ENCODE data around the gene DCTN5. TPM values are rescaled to one million over a fixed set of nuclear protein-coding genes. Genes with fewer than 3 reads are reported as not detected.
"Not testable (repeated sequence)": the region's sequence is repeated elsewhere in the genome, so short reads cannot be mapped to it uniquely, and the experiment has no call there.

Gene DCTN5
- 37.4 TPM for total RNA-seq

DNA sequence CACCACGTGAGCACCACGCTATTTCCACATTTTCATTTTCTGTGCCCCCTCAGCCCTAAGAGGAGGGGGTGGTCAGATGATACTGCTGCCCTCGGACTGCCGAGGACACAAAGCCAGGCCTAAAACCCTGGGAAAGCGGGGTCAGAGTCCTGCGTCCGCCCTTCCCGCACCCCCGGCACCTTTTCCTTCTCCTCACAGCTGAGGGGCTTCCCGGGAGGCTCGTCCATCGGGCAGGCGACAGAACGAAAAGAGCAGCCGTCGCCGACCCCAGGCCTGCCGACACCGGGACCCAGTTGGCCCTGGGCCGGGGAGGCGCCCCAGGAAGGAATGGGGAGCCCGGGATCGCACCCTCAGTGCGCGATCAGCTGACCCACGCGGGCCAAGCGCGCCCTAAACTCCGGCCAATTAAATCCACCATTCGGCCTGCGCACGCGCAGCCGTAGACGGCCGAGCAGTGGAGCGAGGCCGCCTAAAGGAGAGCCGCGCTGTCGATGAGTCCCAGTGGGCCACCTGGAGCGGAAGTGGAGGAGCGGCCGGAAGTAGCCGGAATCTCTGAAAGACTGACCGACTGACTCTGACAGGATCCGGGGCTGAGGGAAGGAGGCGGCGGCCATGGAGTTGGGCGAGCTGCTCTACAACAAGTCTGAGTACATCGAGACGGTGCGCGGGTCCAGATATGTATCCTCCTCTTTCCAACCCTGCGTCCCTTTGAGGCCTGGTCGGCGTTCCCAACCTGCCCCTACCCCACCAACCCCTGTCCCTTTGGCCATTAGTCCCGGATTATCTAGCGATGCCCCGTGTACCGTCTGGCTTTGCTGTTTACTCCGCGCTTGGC, at the start of gene DCTN5, which contains the start of gene PALB2:
TSS of gene DCTN5 (plus strand) at position 536 of the 835 bp plus-strand sequence. CDS start at position 613, 77 bp downstream.
TSS of gene PALB2 (minus strand) at position 380 of the 835 bp plus-strand sequence. CDS start at position 227, 153 bp downstream.
- DNase-seq (ENCODE audit: low read depth in 2 of 3, low spot score in 2 of 3), result peak; percentile 49 to 92 (median 88)

DNA sequence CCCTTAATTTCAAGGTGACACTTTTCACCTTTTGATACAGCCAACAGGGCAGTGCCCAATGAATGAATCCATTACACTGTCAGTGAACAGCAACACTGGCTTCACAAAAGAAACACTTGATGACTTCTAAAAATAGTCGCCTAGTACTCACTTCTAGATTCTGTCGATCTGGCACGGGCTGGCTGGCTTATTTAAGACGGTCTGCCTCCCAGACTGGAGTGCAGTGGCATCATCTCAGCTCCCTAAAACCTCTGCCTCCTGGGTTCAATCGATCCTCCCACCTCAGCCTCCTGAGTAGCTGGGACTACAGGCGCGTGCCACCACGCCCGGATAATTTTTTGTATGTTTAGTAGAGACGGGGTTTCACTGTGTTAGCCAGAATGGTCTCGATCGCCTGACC, 47.1 kb upstream of the DCTN5 start:
- DNase-seq (ENCODE audit: low read depth in 2 of 3, low spot score in 2 of 3), result no peak

DNA sequence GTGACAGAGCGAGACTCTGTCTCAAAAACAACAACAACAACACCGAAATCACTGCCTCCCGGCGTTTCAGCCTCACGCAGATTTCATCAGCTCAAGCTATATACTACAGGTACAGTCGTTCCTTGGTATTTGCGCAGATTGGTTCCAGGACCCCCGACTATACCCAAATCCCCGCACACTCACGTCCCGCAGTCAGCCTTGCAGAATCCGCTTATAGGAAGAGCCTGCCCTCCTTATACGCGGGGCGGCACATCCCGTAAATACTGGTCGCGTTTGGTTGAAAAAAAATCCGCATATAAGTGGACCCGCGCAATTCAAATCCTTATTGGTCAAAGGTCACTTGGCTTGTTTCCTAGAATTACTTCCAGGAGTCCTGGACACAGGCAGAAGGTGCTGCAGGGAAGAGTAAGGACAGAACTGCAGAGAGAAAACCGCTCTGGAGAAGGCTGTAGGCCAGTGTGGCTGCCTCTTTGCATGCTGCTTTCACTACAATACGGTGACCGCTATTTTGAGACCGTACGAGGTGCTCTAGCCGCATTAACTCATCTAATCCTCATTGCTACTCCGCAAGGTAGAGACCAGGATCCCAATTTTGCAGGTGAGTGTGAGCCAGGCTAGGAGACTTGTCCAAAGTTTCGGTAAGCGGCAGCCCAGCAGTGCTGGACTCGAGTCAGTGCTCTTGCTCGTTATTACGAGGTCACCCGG, 45.9 kb upstream of the DCTN5 start:
- DNase-seq (ENCODE audit: low read depth in 2 of 3, low spot score in 2 of 3), result no peak

GRCh38 chr16:23595951-23596720, 45.1 kb upstream of the DCTN5 start, which contains the start of gene NDUFAB1:
Gene NDUFAB1, minus strand, starts transcription at chr16:23596316. Its CDS starts 26 bp downstream, at chr16:23596290.
- DNase-seq (ENCODE audit: low read depth in 2 of 3, low spot score in 2 of 3), result peak; percentile 70 to 93 (median 88)

DNA sequence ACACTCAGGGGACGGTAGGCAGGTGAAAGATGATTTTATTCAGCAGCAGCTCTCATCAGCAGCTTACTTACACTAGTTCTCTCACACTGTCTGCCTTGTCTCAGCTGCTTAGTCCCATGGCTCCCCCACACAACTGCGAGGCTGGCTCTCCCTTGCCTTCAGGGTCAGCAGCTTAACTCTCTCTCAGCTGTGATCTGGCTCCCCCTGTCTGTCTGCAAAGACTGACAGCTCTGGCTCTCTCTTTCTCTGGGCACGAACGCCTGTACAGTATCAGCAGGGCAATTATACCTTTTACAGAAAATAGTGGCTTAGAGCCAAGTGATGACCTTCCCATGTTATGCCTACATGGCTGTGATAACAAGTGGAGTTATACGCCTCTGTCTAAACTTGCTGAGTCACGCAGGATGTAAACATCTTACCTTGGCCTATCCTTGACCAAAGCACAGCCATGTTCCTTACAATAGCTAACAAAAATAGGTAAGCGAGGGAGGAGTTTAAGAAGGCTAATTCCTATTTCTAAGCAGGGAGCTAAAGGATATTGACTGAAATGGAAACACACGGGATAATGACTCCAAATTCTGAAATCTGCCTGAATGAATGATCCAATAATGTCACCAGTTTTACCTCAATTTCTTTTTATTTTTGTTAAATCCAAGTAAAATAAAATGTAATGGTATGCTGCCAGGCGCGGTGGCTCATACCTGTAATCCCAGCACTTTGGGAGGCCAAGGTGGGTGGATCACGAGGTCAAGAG, 44.1 kb upstream of the DCTN5 start:
- peak in 2 of 3 donors; percentile 23 to 33 for DNase-seq (ENCODE audit: low read depth in 2 of 3, low spot score in 2 of 3)

DNA sequence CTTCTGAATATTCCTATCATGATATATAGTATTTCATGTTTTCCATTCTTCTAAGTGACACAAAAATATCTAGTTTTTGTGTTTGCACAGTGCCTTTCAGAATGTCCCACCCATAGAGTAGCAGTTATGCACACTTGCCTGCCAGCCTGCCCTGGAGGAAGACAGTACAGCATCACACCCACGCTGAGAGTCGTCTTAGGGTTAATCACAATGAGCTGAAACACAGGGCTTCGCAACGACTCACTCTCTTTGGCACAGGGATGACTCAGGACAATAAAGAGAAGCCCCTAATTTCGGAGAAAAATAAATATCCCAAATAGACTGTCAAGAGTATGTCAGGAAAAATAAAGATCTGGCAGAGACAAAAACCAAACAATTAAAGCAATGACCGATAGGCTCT, 33.5 kb upstream of the DCTN5 start:
- DNase-seq (ENCODE audit: low read depth in 2 of 3, low spot score in 2 of 3), result no peak

GRCh38 chr16:23608194-23608593, 33.1 kb upstream of the DCTN5 start:
- DNase-seq (ENCODE audit: low read depth in 2 of 3, low spot score in 2 of 3), result no peak

DNA sequence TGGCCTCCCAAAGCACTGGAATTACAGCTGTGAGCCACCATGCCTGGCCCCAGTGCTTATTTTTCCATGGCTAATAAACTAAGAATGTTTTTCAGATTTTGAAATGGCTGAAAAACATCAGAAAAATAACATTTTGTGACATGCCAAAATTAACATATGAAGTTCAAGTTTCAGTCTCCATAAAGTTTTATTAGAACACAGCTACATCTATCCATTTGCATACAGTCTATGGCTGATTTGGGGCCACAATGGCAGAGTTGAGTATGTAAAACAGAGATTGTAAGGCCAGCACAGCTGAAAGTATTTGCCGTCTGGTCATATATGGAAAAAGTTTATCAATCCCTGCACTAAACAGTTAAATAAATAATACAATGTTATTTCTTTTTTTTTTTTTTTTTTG, 31.3 kb upstream of the DCTN5 start:
- no peak for DNase-seq (ENCODE audit: low read depth in 2 of 3, low spot score in 2 of 3)

- not testable (repeated sequence) for DNase-seq (ENCODE audit: low read depth in 2 of 3, low spot score in 2 of 3)
These were observed 30.4 kb upstream of the DCTN5 start for GRCh38 chr16:23610905-23611304.

DNA sequence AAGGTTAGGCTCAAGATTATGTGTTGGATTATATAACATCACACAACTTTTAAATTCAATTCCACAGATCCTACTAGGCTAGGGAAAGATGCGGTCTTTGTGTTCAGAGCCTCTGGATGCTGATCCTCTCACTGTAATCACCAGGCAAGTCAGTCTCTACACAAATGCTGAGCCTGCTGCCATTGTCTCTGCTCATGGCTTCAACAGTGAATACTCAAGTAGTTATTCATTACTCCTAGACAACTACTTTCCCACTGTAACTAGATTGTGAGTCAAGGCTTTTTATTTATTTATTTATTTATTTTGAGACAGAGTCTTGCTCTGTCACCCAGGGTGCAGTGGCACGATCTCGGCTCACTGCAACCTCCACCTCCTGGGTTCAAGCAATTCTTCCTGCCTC, 29.3 kb upstream of the DCTN5 start:
- no peak for DNase-seq (ENCODE audit: low read depth in 2 of 3, low spot score in 2 of 3)

DNA sequence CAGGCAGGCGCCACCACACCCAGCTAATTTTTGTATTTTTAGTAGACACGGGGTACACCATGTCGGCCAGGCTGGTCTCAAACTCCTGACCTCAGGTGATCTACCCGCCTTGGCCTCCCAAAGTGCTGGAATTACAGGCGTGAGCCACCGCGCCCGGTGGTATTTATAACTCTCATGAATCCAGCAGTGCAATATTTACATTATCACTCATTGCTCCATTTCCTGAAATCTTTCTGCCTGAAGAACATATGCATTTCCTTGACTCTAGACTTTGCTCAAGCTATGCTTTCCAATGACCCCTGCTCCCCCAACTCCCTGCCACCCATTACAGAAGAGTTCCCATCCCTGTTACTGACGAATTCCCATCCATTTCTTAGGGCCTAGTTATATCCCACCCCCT, 25.5 kb upstream of the DCTN5 start:
- no peak for DNase-seq (ENCODE audit: low read depth in 2 of 3, low spot score in 2 of 3)

DNA sequence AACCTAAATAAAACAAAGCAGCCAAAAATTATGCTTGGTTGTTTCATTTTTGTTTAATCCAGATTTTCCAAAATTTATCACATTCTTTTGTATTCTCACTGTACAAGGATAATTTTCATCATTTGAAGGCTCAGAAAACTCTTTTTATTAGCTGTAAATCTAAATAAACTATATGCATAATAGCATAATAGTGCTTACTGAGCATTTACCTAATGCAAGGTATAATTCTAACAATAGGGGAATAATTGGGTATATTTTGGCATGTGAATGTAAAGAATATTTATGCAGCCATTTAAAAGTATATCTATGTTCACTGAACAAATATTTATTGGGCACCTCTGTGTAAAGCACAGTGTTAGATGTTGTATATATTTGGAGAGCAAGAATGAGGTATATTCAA, 17.2 kb upstream of the DCTN5 start:
- DNase-seq (ENCODE audit: low read depth in 2 of 3, low spot score in 2 of 3), result no peak

DNA sequence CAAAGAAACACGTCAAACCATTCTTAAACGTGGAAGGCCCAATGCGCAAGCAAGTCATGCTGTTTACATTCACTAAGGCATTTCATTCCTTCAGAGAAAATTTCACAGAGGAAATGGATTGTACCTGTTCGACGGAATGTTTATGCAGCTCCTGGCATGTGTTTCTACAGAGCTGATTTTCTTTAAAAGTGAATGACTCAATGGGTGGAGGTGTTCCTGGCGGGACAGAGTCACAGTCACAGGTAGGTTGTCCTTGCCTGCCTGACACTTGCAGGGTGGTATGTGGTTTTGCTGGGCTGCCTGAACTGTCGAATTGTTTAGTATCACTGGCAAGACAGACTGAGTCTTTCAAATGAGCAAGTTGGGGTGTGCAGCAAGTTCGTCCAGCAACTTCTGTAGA, 11.8 kb upstream of the DCTN5 start:
- DNase-seq (ENCODE audit: low read depth in 2 of 3, low spot score in 2 of 3), result no peak

- DNase-seq (ENCODE audit: low read depth in 2 of 3, low spot score in 2 of 3), result not testable (repeated sequence)
These were observed 9.4 kb upstream of the DCTN5 start for GRCh38 chr16:23631874-23632273.

DNA sequence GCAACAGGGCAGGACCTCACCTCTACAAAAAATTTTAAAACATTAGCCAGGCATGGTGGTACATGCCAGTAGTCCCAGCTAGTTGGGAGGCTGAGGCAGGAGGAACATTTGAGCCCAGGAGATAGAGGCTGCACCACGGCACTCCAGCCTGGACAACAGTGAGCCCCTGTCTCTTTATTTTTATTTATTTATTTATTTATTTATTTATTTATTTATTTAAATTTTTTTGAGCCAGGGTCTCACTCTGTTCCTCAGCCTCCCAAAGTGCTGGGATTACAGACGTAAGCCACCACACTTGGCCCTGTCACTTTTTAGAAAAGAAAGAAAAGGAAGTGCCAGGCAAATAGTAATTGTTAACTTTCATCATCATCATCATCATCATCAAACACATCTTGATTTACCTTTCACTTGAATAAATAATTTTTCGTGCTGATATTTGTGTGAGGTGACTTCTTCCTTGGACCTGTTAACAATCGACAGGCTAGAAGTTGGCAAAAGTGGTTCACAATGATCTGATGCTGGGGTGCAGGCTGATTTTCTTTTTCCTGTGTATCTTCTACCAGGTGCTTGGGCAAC, 6.7 kb upstream of the DCTN5 start:
- DNase-seq (ENCODE audit: low read depth in 2 of 3, low spot score in 2 of 3), result no peak

GRCh38 chr16:23635958-23636357, 5.3 kb upstream of the DCTN5 start:
- no peak for DNase-seq (ENCODE audit: low read depth in 2 of 3, low spot score in 2 of 3)

- no peak for DNase-seq (ENCODE audit: low read depth in 2 of 3, low spot score in 2 of 3)
These were observed 693 bp upstream of the DCTN5 start for GRCh38 chr16:23640615-23640930.

- DNase-seq (ENCODE audit: low read depth in 2 of 3, low spot score in 2 of 3), result no peak
These were observed 1.0 kb downstream of the DCTN5 start for GRCh38 chr16:23642246-23642774.

DNA sequence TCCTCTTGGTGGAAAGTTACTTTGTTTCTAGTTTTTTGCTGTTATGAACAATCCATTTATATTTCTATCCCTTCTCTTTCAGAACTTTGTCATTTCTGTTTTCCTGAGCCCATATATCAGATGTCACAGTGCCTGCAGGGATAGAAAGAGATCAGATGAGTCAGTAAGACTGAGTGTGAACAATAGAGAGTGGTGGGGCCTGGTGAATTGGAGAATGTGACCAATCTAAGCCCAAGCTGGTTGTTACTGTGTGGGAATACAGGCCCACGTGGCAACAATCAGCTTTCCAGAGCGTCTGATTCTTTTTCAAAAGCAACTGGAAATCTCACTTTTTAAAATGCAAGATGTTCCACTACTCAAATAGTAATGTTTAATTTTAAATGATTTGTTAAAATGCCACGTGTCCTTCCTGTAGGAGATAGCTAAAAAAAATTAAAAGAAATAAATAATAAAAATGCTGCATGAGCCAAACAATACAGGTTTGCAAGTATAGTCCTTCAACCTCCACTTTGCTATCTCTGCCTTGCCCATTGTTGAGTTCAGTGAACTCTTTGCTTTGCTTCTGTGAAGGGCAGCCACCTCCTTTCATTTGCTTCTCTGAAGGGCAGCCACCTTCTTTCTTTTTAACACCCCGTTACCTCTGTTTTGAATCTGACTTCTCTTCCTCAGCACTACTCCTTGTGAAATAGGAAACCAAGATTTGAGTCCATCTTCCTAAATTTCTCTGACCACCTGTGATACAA, 9.6 kb downstream of the DCTN5 start:
- no peak for DNase-seq (ENCODE audit: low read depth in 2 of 3, low spot score in 2 of 3)

Measured in hematopoietic multipotent progenitor cell (in vitro differentiated cells).